CD4-positive, alpha-beta T cell (primary cell): ENCODE results near the gene IGDCC3. TPM values are rescaled to one million over a fixed set of nuclear protein-coding genes. Genes with fewer than 3 reads are reported as not detected.

Source experiments
- ATAC-seq: fragments of 200-7000 bp; cut with Tn5 transposase; one replicate; pipeline ENCODE4 v1.10.0; 2022; ENCODE audit warnings: mild to moderate bottlenecking; ENCODE audit not compliant: poor library complexity
- CTCF ChIA-PET: fragments of 350-600 bp; sonication (Branson Sonifier 250); formaldehyde crosslinking; loops from one replicate; lab custom pipeline; 2021; ENCODE audit warnings: antibody characterized with exemption, inconsistent platforms; lab: Charles Lee
- POLR2A ChIA-PET: fragments of 350-600 bp; sonication (Branson Sonifier 250); formaldehyde crosslinking; loops from one replicate; lab custom pipeline; 2021; ENCODE audit warnings: antibody characterized with exemption, inconsistent platforms; lab: Charles Lee
- DNase-seq, 14 experiments: peaks; one replicate each; pipeline ENCODE4 v3.0.0-alpha.2; 2013 to 2020; ENCODE audit warnings: mixed read lengths in 2 of 14
- H3K27ac ChIP-seq, 2 donors: one replicate each; pipeline versions ENCODE4 v1.5.1 to v1.7.0; 2013; ENCODE audit warnings: low read length in 2 of 2, low read depth in 1 of 2, mild to moderate bottlenecking in 1 of 2
- H3K27me3 ChIP-seq, 2 experiments: 1 replicate in 1 of 2; 2 replicates in 1 of 2; pipeline versions ENCODE4 v1.6.1 to v1.7.0; 2013; ENCODE audit warnings: low read length in 2 of 2, control low read depth in 1 of 2, mild to moderate bottlenecking in 1 of 2, moderate library complexity in 1 of 2; ENCODE audit not compliant: insufficient read depth in 2 of 2, control insufficient read depth in 1 of 2
- H3K36me3 ChIP-seq: one replicate; pipeline ENCODE4 v1.6.1; 2013; ENCODE audit warnings: low read length, control low read depth; ENCODE audit not compliant: insufficient read depth
- H3K4me1 ChIP-seq: one replicate; pipeline ENCODE4 v1.6.1; 2013; ENCODE audit warnings: low read length, control low read depth; ENCODE audit not compliant: insufficient read depth
- H3K4me3 ChIP-seq: one replicate; pipeline ENCODE4 v1.5.1; 2013; ENCODE audit warnings: mild to moderate bottlenecking, low read length, moderate library complexity
- H3K9me3 ChIP-seq, 2 experiments: 1 replicate in 1 of 2; 2 replicates in 1 of 2; pipeline versions ENCODE4 v1.6.1 to v1.7.0; 2013; ENCODE audit warnings: low read length in 2 of 2, mild to moderate bottlenecking in 2 of 2, control low read depth in 1 of 2, moderate library complexity in 1 of 2; ENCODE audit not compliant: control insufficient read depth in 1 of 2, insufficient read depth in 1 of 2
- H3K27ac Mint-ChIP-seq: one replicate; pipeline ENCODE4 v1.8.0; 2020; ENCODE audit warnings: mixed read lengths
- H3K27me3 Mint-ChIP-seq: one replicate; pipeline ENCODE4 v1.8.0; 2021; ENCODE audit warnings: mixed read lengths
- H3K36me3 Mint-ChIP-seq: one replicate; pipeline ENCODE4 v1.8.0; 2021; ENCODE audit warnings: low read depth, mixed read lengths
- H3K4me1 Mint-ChIP-seq: one replicate; pipeline ENCODE4 v1.8.0; 2021; ENCODE audit warnings: low read depth, mixed read lengths
- H3K4me3 Mint-ChIP-seq: one replicate; pipeline ENCODE4 v1.8.0; 2020; ENCODE audit warnings: mild to moderate bottlenecking, mixed read lengths
- H3K9me3 Mint-ChIP-seq: one replicate; pipeline ENCODE4 v1.8.0; 2020; ENCODE audit warnings: mixed read lengths
- CTCF ChIP-seq: fragments of 200-600 bp; IDR thresholded peaks from one replicate; pipeline ENCODE4 v1.8.0; 2022; ENCODE audit warnings: antibody characterized with exemption, mild to moderate bottlenecking
- intact Hi-C, 2 experiments: fragments of 100-400 bp; cut with DNase I in 1 of 2; cut with micrococcal nuclease in 1 of 2; formaldehyde crosslinking; loops; one replicate each; pipeline versions ENCODE4 v1.15.1 to v1.9.0; 2023 to 2025; cut with DNase I, micrococcal nuclease
- total RNA-seq, 174 experiments: library from RNA in 2 of 174; stranded (reverse) in 2 of 174; gene quantifications; one replicate each; pipeline ENCODE4 v1.2.3 and lab custom pipeline; 2021 to 2026

IGDCC3 gene
- total RNA-seq, 2 experiments from 2014 or later: not detected

- no peak for ATAC-seq
- peaks cover 61% of the 10 kb centered on the region for H3K4me1 Mint-ChIP-seq
- intact Hi-C loops: loop anchor here in 1 of 2 experiments (5.0 to 10.0 kb wide), 3 partner anchors 269 to 466 kb away; partner anchors contain the start of gene INTS14
These were observed 76.8 kb downstream of the IGDCC3 start for GRCh38 chr15:65300924-65301441.

GRCh38 chr15:65298731-65299130 is 79.1 kb downstream of the IGDCC3 start:
- Histone ChIP-seq H3K27ac (peak overlapping the region in 1 of 2 donors; percentile 43), H3K9me3 (peaks cover 0 to 11% of the 10 kb centered on the region in 2 experiments), H3K4me3 (peak overlapping the region; percentile 54), H3K4me1 (peaks cover 39% of the 10 kb centered on the region), H3K36me3 (no peaks in the 10 kb centered on the region), H3K27me3 (no peaks in the 10 kb centered on the region)
- Mint-ChIP-seq H3K27ac (peak overlapping the region; percentile 91), H3K9me3 (no peaks in the 10 kb centered on the region), H3K36me3 (peaks cover 21% of the 10 kb centered on the region), H3K4me1 (peaks cover 55% of the 10 kb centered on the region), H3K4me3 (peak overlapping the region; percentile 92), H3K27me3 (peaks cover 5% of the 10 kb centered on the region)
- no peak for ATAC-seq
- CTCF ChIA-PET: interaction anchor here (1.4 to 2.0 kb wide), 2 partner anchors 12 to 20 kb away, joined by 4 to 26 read pairs; partner anchors contain the start of gene PARP16
- POLR2A ChIA-PET: interaction anchor here (2.7 to 7.0 kb wide), 2 partner anchors 12 to 113 kb away, joined by 24 to 136 read pairs; partner anchors contain the start of genes CLPX and PARP16
- DNase-seq: no peak
- no peak for TF ChIP-seq CTCF
- intact Hi-C loops: loop anchor here in 1 of 2 experiments (2.0 to 5.0 kb wide), 2 partner anchors 244 to 306 kb away; no protein-coding TSS in a partner anchor

More at GRCh38 chr15:65300924-65301441, 76.8 kb downstream of the IGDCC3 start:
- TF ChIP-seq CTCF: no peak
- no peak overlapping the region for H3K27ac ChIP-seq
- H3K4me3 ChIP-seq: no peak overlapping the region
- Mint-ChIP-seq H3K36me3 (peaks cover 29% of the 10 kb centered on the region), H3K9me3 (no peaks in the 10 kb centered on the region), H3K27me3 (peaks cover 8% of the 10 kb centered on the region), H3K27ac (peak overlapping the region; percentile 91), H3K4me3 (peak overlapping the region; percentile 92)
- peaks cover 0 to 11% of the 10 kb centered on the region in 2 experiments for H3K9me3 ChIP-seq
- POLR2A ChIA-PET: interaction anchor here (1.2 to 7.0 kb wide), 5 partner anchors 14 to 230 kb away, joined by 3 to 136 read pairs (median 5); partner anchors contain the start of genes CLPX, HACD3 and PARP16
- peak in 1 of 14 experiments; percentile 30 for DNase-seq
- H3K4me1 ChIP-seq: peaks cover 50% of the 10 kb centered on the region
- H3K27me3 ChIP-seq: no peaks in the 10 kb centered on the region
- H3K36me3 ChIP-seq: no peaks in the 10 kb centered on the region
- CTCF ChIA-PET: interaction anchor here (1.2 kb wide), 1 partner anchor 14 kb away, joined by 3 read pairs; the partner anchor contains the start of gene PARP16

GRCh38 chr15:65292938-65293518 is 84.8 kb downstream of the IGDCC3 start:
- H3K4me3 Mint-ChIP-seq: no peak overlapping the region
- ATAC-seq (no peak), DNase-seq (no peak)
- Histone ChIP-seq H3K4me1 (peaks cover 22% of the 10 kb centered on the region), H3K27me3 (no peaks in the 10 kb centered on the region), H3K4me3 (no peak overlapping the region), H3K36me3 (no peaks in the 10 kb centered on the region), H3K27ac (no peak overlapping the region), H3K9me3 (no peaks in the 10 kb centered on the region)
- no peak for TF ChIP-seq CTCF
- no peaks in the 10 kb centered on the region for H3K9me3 Mint-ChIP-seq
- H3K27me3 Mint-ChIP-seq: peaks cover 5% of the 10 kb centered on the region
- ChIA-PET CTCF (no interaction called here), POLR2A (interaction anchor here (0.8 kb wide), 1 partner anchor 9 kb away, joined by 3 read pairs; no protein-coding TSS in a partner anchor)
- no peak overlapping the region for H3K27ac Mint-ChIP-seq
- H3K36me3 Mint-ChIP-seq: peaks cover 9% of the 10 kb centered on the region
- intact Hi-C loops: no loop called here
- H3K4me1 Mint-ChIP-seq: peaks cover 39% of the 10 kb centered on the region
